A673 (cell line): Measurements from ENCODE around the gene PSMB11.

Experiments used
- CTCF ChIP-seq: fragments of 300-800, 200-600 bp; sonication (generic); conservative IDR thresholded peaks from 2 replicates; pipeline ENCODE4 v1.5.1; 2017; ENCODE audit warnings: low read depth, mild to moderate bottlenecking, antibody characterized with exemption, low read length, moderate library complexity, mixed read lengths
- EZH2 ChIP-seq: fragments of 200-600 bp; sonication (generic); IDR thresholded peaks from 2 replicates; pipeline ENCODE4 v1.6.1; 2017; ENCODE audit warnings: borderline replicate concordance, low read depth, mild to moderate bottlenecking, mixed read lengths, antibody characterized with exemption, low read length; ENCODE audit not compliant: poor library complexity, severe bottlenecking

- TF ChIP-seq CTCF (no peak), EZH2 (no peak)
These were observed 18.8 kb upstream of the PSMB11 start for GRCh38 chr14:23023022-23023794.
